ENCODE results near the gene ATAD3B.

DNA sequence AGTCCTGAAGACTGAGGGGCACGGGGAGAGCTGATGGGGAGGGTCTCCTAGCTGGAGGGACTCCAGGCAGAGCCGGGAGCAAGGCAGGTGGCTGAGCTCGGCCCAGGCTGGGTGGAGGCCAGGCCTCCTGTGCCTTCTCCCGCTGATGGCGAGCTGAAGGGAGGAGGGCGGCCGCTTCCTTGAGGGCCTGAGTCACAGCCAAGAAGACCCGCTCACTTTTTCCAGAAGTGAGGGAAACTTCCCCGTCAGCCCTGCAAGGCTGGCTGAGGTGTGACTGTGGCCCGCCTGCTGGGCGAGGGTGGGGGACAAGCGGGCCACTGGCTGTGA, 37.8 kb upstream of the ATAD3B start:
- TF ChIP-seq POLR2A (IDR thresholded peaks at IDR 0.05) (no peak), EP300 (IDR thresholded peaks at IDR 0.05) (peak in 1 of 4 donors; percentile 34), POLR2AphosphoS5 (IDR thresholded peaks at IDR 0.05) (no peak)
- TF ChIP-seq, protein P1, sequence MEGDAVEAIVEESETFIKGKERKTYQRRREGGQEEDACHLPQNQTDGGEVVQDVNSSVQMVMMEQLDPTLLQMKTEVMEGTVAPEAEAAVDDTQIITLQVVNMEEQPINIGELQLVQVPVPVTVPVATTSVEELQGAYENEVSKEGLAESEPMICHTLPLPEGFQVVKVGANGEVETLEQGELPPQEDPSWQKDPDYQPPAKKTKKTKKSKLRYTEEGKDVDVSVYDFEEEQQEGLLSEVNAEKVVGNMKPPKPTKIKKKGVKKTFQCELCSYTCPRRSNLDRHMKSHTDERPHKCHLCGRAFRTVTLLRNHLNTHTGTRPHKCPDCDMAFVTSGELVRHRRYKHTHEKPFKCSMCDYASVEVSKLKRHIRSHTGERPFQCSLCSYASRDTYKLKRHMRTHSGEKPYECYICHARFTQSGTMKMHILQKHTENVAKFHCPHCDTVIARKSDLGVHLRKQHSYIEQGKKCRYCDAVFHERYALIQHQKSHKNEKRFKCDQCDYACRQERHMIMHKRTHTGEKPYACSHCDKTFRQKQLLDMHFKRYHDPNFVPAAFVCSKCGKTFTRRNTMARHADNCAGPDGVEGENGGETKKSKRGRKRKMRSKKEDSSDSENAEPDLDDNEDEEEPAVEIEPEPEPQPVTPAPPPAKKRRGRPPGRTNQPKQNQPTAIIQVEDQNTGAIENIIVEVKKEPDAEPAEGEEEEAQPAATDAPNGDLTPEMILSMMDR (IDR thresholded peaks at IDR 0.05): no peak
